AG09319 (cell line): ENCODE results near the gene USP35.

Experiments used
- DNase-seq: peaks from one replicate; pipeline ENCODE4 v3.0.0-alpha.2; 2010; ENCODE audit warnings: low read depth; ENCODE audit errors: extremely low read depth
- CTCF ChIP-seq: IDR thresholded peaks from 2 replicates; pipeline ENCODE4 v1.5.1; 2011; ENCODE audit warnings: low read depth, mild to moderate bottlenecking, inconsistent platforms, low read length, moderate library complexity

USP35 gene

DNA sequence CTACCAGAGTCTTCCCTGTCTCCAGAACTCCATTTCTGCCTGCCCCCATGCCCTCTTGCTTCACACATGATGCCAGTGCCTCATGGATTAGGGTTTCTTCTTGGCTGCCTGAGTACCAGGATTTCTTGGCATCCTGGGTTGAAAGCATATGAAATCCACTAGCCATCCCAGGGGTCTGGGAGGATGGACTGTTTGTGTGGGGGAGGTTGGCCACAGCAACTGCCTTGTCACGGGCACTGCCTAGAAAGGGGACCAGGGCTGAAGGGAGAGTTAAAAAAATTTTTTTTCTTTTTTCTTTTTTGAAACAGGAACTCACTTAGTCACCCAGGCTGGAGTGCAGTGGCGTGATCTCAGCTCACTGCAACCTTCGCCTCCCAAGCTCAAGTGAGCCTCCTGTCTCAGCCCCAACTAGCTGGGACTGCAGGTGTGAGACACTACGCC lies 4.2 kb downstream of the USP35 start:
- TF ChIP-seq CTCF: no peak
- no peak for DNase-seq

DNA sequence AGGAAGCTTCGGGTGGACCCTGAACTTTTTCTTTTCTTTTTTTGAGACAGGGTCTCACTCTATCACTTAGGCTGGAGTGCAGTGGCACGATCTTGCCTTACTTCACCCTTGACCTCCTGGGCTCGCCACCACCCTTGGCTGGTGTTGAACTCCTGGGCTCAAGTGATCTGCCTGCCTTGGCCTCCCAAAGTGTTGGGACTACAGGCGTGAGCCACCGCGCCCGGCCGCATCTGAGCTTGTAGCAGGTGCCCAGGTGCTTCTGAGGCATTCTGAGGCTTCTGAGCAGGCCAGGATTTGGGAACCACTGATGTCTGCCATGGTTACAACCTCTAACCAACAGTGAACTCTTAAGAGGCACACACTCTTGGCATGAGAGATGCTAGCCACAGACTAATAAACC lies 5.1 kb downstream of the USP35 start:
- TF ChIP-seq CTCF: no peak
- no peak for DNase-seq

DNA sequence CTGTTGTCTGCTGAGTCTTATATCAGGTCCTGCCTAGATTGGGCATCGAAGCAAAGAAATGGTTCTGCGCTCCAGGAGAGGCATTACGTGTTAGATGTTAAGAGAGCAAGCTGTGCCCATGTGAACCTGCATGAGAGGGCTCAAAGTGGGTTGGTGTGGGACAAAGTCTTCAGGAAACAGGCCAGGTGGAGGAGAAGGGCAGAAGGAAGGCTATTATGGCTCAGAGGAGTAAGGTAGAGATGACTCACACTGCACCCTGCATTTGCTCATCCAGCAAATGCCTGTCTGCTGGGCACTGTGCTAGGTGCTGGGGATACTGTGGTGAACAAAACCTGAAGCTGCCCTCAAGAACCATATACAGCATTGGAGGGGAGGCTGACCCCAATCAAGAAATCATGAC lies 5.8 kb downstream of the USP35 start:
- TF ChIP-seq CTCF: no peak
- DNase-seq: no peak

DNA sequence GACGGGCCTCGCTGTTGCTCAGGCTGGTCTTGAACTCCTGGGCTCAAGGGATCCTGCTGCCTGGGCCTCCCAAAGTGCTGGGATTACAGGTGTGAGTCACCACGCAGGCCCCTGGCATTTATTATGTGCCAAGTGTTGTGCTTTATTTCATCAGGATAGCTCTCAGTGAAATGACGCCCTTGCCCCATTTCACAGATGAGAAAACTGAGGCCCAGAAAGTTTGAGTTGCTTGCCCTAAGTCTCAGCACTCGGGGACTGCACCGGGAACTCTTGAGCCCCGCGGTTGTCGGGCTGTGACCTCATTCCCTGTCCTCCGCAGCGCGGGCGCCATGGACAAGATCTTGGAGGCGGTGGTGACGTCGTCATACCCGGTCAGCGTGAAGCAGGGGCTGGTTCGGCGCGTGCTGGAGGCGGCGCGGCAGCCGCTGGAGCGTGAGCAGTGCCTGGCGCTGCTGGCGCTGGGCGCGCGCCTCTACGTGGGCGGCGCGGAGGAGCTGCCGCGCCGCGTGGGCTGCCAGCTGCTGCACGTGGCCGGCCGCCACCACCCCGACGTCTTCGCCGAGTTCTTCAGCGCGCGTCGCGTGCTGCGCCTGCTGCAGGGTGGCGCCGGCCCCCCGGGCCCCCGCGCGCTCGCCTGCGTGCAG lies 7.3 kb downstream of the USP35 start:
- no peak for TF ChIP-seq CTCF
- DNase-seq: no peak

DNA sequence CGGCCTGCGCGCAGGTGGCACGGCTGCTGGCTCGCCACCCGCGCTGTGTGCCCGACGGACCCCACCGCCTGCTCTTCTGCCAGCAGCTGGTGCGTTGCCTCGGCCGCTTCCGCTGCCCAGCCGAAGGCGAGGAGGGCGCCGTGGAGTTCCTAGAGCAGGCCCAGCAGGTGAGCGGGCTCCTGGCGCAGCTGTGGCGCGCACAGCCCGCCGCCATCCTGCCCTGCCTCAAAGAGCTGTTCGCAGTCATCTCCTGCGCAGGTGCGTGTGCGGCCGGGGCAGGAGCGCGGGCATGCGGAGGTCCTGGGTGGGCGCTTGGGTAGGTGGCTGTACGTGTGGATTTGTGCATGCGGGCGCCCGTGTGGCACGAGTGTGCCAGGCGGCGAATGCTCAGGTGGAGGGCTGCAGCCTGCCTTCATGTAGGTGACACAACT lies 8.0 kb downstream of the USP35 start:
- no peak for TF ChIP-seq CTCF
- DNase-seq: no peak

DNA sequence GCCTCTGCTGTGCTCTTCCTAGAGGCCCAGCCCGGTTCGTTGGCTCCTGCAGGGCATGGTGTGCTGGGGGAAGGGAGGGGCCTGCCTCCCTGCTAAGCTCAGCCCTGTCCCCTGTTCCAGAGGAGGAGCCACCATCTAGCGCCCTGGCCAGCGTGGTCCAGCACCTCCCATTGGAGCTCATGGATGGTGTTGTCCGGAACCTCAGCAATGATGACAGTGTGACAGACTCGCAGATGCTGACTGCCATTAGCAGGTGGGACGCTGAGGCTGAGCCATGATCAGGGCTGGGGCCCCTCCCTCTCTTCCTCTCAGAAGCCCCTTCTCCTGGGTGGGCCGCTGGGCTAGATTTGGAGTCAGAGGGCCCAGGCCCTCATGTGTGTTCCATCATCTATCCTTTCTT lies 9.1 kb downstream of the USP35 start:
- no peak for DNase-seq
- TF ChIP-seq CTCF: no peak

GRCh38 chr11:78199015-78199652 lies 10.4 kb downstream of the USP35 start:
- no peak for DNase-seq
- TF ChIP-seq CTCF: no peak
